H9 (cell line): ENCODE results near the gene ACTC1. TPM values are rescaled to one million over a fixed set of nuclear protein-coding genes. Genes with fewer than 3 reads are reported as not detected.

Experiments
- DNase-seq: peaks from one replicate; pipeline ENCODE4 v3.0.0-alpha.2; 2017
- H2AFZ ChIP-seq: one replicate; pipeline ENCODE4 v1.6.1; 2013; ENCODE audit warnings: mild to moderate bottlenecking, low read length, control low read depth, moderate library complexity
- H2AK5ac ChIP-seq: 2 replicates; pipeline ENCODE4 v1.6.1; 2013; ENCODE audit warnings: low read length, control low read depth, mixed read lengths; ENCODE audit not compliant: insufficient read length
- H2BK120ac ChIP-seq: one replicate; pipeline ENCODE4 v1.6.1; 2013; ENCODE audit warnings: low read depth, mild to moderate bottlenecking, low read length, control low read depth, inconsistent platforms; ENCODE audit not compliant: poor library complexity, severe bottlenecking
- H2BK12ac ChIP-seq: 2 replicates; pipeline ENCODE4 v1.6.1; 2013; ENCODE audit warnings: low read length, control low read depth, mixed read lengths, low read depth; ENCODE audit not compliant: insufficient read length
- H2BK15ac ChIP-seq: 2 replicates; pipeline ENCODE4 v1.6.1; 2013; ENCODE audit warnings: low read depth, low read length, control low read depth
- H2BK20ac ChIP-seq: one replicate; pipeline ENCODE4 v1.6.1; 2013; ENCODE audit warnings: low read depth, mild to moderate bottlenecking, low read length, control low read depth, inconsistent platforms; ENCODE audit not compliant: poor library complexity, severe bottlenecking
- H2BK5ac ChIP-seq: 2 replicates; pipeline ENCODE4 v1.6.1; 2013; ENCODE audit warnings: low read length, control low read depth, mixed read lengths; ENCODE audit not compliant: insufficient read length
- H3K14ac ChIP-seq: 2 replicates; pipeline ENCODE4 v1.6.1; 2013; ENCODE audit warnings: low read length, control low read depth; ENCODE audit not compliant: insufficient read depth
- H3K18ac ChIP-seq: 2 replicates; pipeline ENCODE4 v1.6.1; 2013; ENCODE audit warnings: low read depth, mild to moderate bottlenecking, mixed read lengths, low read length, control low read depth; ENCODE audit not compliant: insufficient read length
- H3K23ac ChIP-seq: 2 replicates; pipeline ENCODE4 v1.6.1; 2013; ENCODE audit warnings: low read length, control low read depth, mixed read lengths, low read depth; ENCODE audit not compliant: insufficient read length
- H3K23me2 ChIP-seq: 2 replicates; pipeline ENCODE4 v1.6.1; 2013; ENCODE audit warnings: low read depth, mild to moderate bottlenecking, mixed read lengths, low read length, control low read depth; ENCODE audit not compliant: insufficient read length, poor library complexity, severe bottlenecking
- H3K27ac ChIP-seq: 2 replicates; pipeline ENCODE4 v1.5.1; 2013; ENCODE audit warnings: low read length, control low read depth, mixed read lengths, low read depth; ENCODE audit not compliant: insufficient read length
- H3K27me3 ChIP-seq: 2 replicates; pipeline ENCODE4 v1.6.1; 2013; ENCODE audit warnings: low read length, control low read depth, inconsistent platforms; ENCODE audit not compliant: insufficient read depth
- H3K4ac ChIP-seq: 2 replicates; pipeline ENCODE4 v1.6.1; 2013; ENCODE audit warnings: low read depth, mild to moderate bottlenecking, control low read depth, inconsistent platforms, low read length, moderate library complexity
- H3K4me1 ChIP-seq: 2 replicates; pipeline ENCODE4 v1.6.1; 2013; ENCODE audit warnings: low read length, control low read depth, inconsistent platforms; ENCODE audit not compliant: insufficient read depth
- H3K4me2 ChIP-seq: 2 replicates; pipeline ENCODE4 v1.6.1; 2013; ENCODE audit warnings: low read length, control low read depth, mixed read lengths; ENCODE audit not compliant: insufficient read length, insufficient read depth
- H3K56ac ChIP-seq: 2 replicates; pipeline ENCODE4 v1.6.1; 2013; ENCODE audit warnings: low read depth, mild to moderate bottlenecking, mixed read lengths, low read length, control low read depth; ENCODE audit not compliant: insufficient read length
- H3K79me1 ChIP-seq: 2 replicates; pipeline ENCODE4 v1.6.1; 2013; ENCODE audit warnings: low read depth, mild to moderate bottlenecking, moderate library complexity, low read length, control low read depth, inconsistent platforms; ENCODE audit not compliant: insufficient read depth, poor library complexity, severe bottlenecking
- H3K79me2 ChIP-seq: 2 replicates; pipeline ENCODE4 v1.6.1; 2013; ENCODE audit warnings: low read length, control low read depth, inconsistent platforms; ENCODE audit not compliant: insufficient read depth
- H3K9ac ChIP-seq: 2 replicates; pipeline ENCODE4 v1.6.1; 2013; ENCODE audit warnings: low read length, control low read depth, mixed read lengths; ENCODE audit not compliant: insufficient read length; ENCODE audit errors: extremely low read depth
- H3K9me3 ChIP-seq: one replicate; pipeline ENCODE4 v1.6.1; 2013; ENCODE audit warnings: low read depth, low read length, inconsistent platforms; ENCODE audit not compliant: control insufficient read depth
- H3T11ph ChIP-seq: one replicate; pipeline ENCODE4 v1.6.1; 2013; ENCODE audit warnings: mild to moderate bottlenecking, low read length, control low read depth, inconsistent platforms
- H4K20me1 ChIP-seq: one replicate; pipeline ENCODE4 v1.6.1; 2013; ENCODE audit not compliant: control insufficient read depth, insufficient read length, insufficient read depth
- H4K5ac ChIP-seq: 2 replicates; pipeline ENCODE4 v1.6.1; 2013; ENCODE audit warnings: low read depth, mild to moderate bottlenecking, mixed read lengths, low read length, control low read depth; ENCODE audit not compliant: insufficient read length
- H4K8ac ChIP-seq: replicated peaks from 2 replicates; pipeline ENCODE4 v1.6.1; 2013; ENCODE audit warnings: low read length, control low read depth, mixed read lengths, low read depth; ENCODE audit not compliant: insufficient read length
- H4K91ac ChIP-seq: 2 replicates; pipeline ENCODE4 v1.6.1; 2013; ENCODE audit warnings: low read depth, mild to moderate bottlenecking, moderate library complexity, mixed read lengths, low read length, control low read depth; ENCODE audit not compliant: insufficient read length
- H3K27ac Mint-ChIP-seq, 3 experiments: 2 replicates in 2 of 3; 3 replicates in 1 of 3; pipeline ENCODE4 v1.8.0; 2020 to 2021; ENCODE audit warnings: mixed read lengths in 3 of 3, mild to moderate bottlenecking in 1 of 3, moderate library complexity in 1 of 3
- H3K27me3 Mint-ChIP-seq: 2 replicates; pipeline ENCODE4 v1.8.0; 2021; ENCODE audit warnings: low read depth, mild to moderate bottlenecking, moderate library complexity, mixed read lengths
- H3K36me3 Mint-ChIP-seq, 3 experiments: 2 replicates in 2 of 3; 3 replicates in 1 of 3; pipeline ENCODE4 v1.8.0; 2020 to 2021; ENCODE audit warnings: low read depth in 3 of 3, mixed read lengths in 3 of 3; ENCODE audit not compliant: insufficient read depth in 1 of 3
- H3K4me1 Mint-ChIP-seq, 2 experiments: 2 replicates each; pipeline ENCODE4 v1.8.0; 2020; ENCODE audit warnings: mixed read lengths in 2 of 2
- H3K4me3 Mint-ChIP-seq, 2 experiments: 2 replicates in 1 of 2; 3 replicates in 1 of 2; pipeline ENCODE4 v1.8.0; 2020 to 2021; ENCODE audit warnings: mild to moderate bottlenecking in 2 of 2, mixed read lengths in 2 of 2, moderate library complexity in 1 of 2
- H3K9me3 Mint-ChIP-seq, 2 experiments: 2 replicates in 1 of 2; 3 replicates in 1 of 2; pipeline ENCODE4 v1.8.0; 2020; ENCODE audit warnings: mild to moderate bottlenecking in 2 of 2, mixed read lengths in 2 of 2, moderate library complexity in 1 of 2
- CTCF ChIP-seq: fragments of 200-600 bp; sonication (generic); conservative IDR thresholded peaks from 3 replicates; pipeline ENCODE4 v1.8.0; 2021; ENCODE audit warnings: antibody characterized with exemption, mild to moderate bottlenecking
- WGBS: extraction: QIAGEN DNeasy Blood & Tissue Kit; methylation state at CpG from one replicate; pipeline ENCODE4 v1.1.7; 2013; ENCODE audit warnings: missing lambda C conversion rate, low lambda C conversion rate, mixed read lengths; ENCODE audit not compliant: insufficient read length; ENCODE audit errors: extremely low coverage; 5-methylcytosine and 5-hydroxymethylcytosine counted together
- total RNA-seq: library from RNA; stranded (reverse); gene quantifications from 2 replicates; pipeline ENCODE4 v1.2.1, GENCODE V29; 2021

ACTC1 gene
- total RNA-seq, 1 experiment from 2014 or later: 52.2 TPM

GRCh38 chr15:34794590-34795206 is 651 bp downstream of the ACTC1 start:
- Histone ChIP-seq H3K18ac (peak overlapping the region; percentile 73), H4K8ac (no peak overlapping the region), H3K4ac (no peak overlapping the region; the same call in 1 of the 2 replicates), H3K79me1 (no peaks in the 10 kb centered on the region), H3K79me2 (no peaks in the 10 kb centered on the region), H2BK12ac (peak overlapping the region; percentile 12), H4K91ac (no peak overlapping the region), H3T11ph (no peak overlapping the region), H2BK120ac (no peak overlapping the region), H2AFZ (no peak overlapping the region), H4K5ac (no peak overlapping the region), H3K27ac (no peak overlapping the region), H2BK20ac (no peak overlapping the region), H3K14ac (peak overlapping the region; percentile 92), H2BK15ac (no peak overlapping the region), H3K4me1 (no peaks in the 10 kb centered on the region), H4K20me1 (no peaks in the 10 kb centered on the region), H3K23ac (no peak overlapping the region), H3K23me2 (peaks cover 8% of the 10 kb centered on the region), H3K9me3 (no peaks in the 10 kb centered on the region), H3K27me3 (no peaks in the 10 kb centered on the region; the same call in 1 of the 2 replicates), H3K56ac (no peak overlapping the region), H2AK5ac (no peak overlapping the region), H3K9ac (peak overlapping the region; percentile 34), H2BK5ac (no peak overlapping the region), H3K4me2 (peak overlapping the region; percentile 29)
- Mint-ChIP-seq H3K4me3 (peak overlapping the region; percentile 66 to 72), H3K36me3 (peaks cover 0 to 17% (median 14%) of the 10 kb centered on the region in 3 experiments; a peak in 4 of 7 replicates), H3K4me1 (peaks cover 11 to 23% of the 10 kb centered on the region in 2 experiments), H3K27me3 (peaks cover 38% of the 10 kb centered on the region), H3K9me3 (no peaks in the 10 kb centered on the region), H3K27ac (no peak overlapping the region)
- WGBS: no CpG with 5 or more reads among the region's 33 CpGs
- no peak for TF ChIP-seq CTCF
- DNase-seq: peak; percentile 33
